BJ (cell line): ENCODE results near the gene ARSJ. TPM values are rescaled to one million over a fixed set of nuclear protein-coding genes. Genes with fewer than 3 reads are reported as not detected.

Experiments
- CTCF ChIA-PET: fragments of 350-600 bp; formaldehyde crosslinking; extraction: SDS; loops from one replicate; lab custom pipeline; 2021; ENCODE audit warnings: antibody characterized with exemption, inconsistent platforms; lab: Yijun Ruan, JAX
- POLR2A ChIA-PET: fragments of 300-600 bp; sonication (Branson Sonifier 250); formaldehyde crosslinking; extraction: SDS; loops from one replicate; lab custom pipeline; 2021; ENCODE audit warnings: antibody characterized with exemption; lab: Charles Lee
- DNase-seq: peaks from one replicate; pipeline ENCODE4 v3.0.0-alpha.2; 2011; ENCODE audit warnings: low read depth
- H3K27me3 ChIP-seq: 2 replicates; pipeline ENCODE4 v1.6.0; 2011; ENCODE audit warnings: low read length; ENCODE audit not compliant: control insufficient read depth, insufficient read depth
- H3K36me3 ChIP-seq: 2 replicates; pipeline ENCODE4 v1.5.1; 2011; ENCODE audit warnings: low read length; ENCODE audit not compliant: control insufficient read depth, insufficient read depth
- H3K4me3 ChIP-seq: 2 replicates; pipeline ENCODE4 v1.5.1; 2011; ENCODE audit warnings: low read depth, mild to moderate bottlenecking, control low read depth, low read length
- CTCF ChIP-seq: IDR thresholded peaks from 2 replicates; pipeline ENCODE4 v1.5.1; 2011; ENCODE audit warnings: low read depth, mild to moderate bottlenecking, control low read depth, inconsistent platforms, low read length, moderate library complexity; ENCODE audit not compliant: insufficient read depth
- polyA plus RNA-seq: library from polyadenylated mRNA; depleted of rRNA; stranded (reverse); fragments of >200 nt; gene quantifications from 2 replicates; pipeline ENCODE4 v1.2.3, GENCODE V29; 2011

The ARSJ gene
- polyA plus RNA-seq, 1 experiment = 18.4 TPM

GRCh38 chr4:113977526-113977855, 2.0 kb downstream of the ARSJ start:
- Histone ChIP-seq H3K4me3 (peak overlapping the region; percentile 77), H3K36me3 (no peaks in the 10 kb centered on the region), H3K27me3 (no peaks in the 10 kb centered on the region)
- no peak for TF ChIP-seq CTCF
- CTCF ChIA-PET = interaction anchor here (1.1 kb wide), 1 partner anchor 17 kb away, joined by 3 read pairs; no protein-coding TSS in a partner anchor
- POLR2A ChIA-PET = no interaction called here
- no peak for DNase-seq

- ChIA-PET POLR2A (no interaction called here), CTCF (no interaction called here)
- Histone ChIP-seq H3K36me3 (no peaks in the 10 kb centered on the region), H3K27me3 (no peaks in the 10 kb centered on the region), H3K4me3 (peak overlapping the region; percentile 77)
- no peak for TF ChIP-seq CTCF
- DNase-seq = no peak
These were observed 2.5 kb downstream of the ARSJ start for GRCh38 chr4:113976741-113977525.

GRCh38 chr4:113975578-113975977, 3.9 kb downstream of the ARSJ start:
- Histone ChIP-seq H3K36me3 (peaks cover under 1% of the 10 kb centered on the region; the same call in 1 of the 2 replicates), H3K4me3 (peak overlapping the region; percentile 77), H3K27me3 (no peaks in the 10 kb centered on the region)
- ChIA-PET POLR2A (no interaction called here), CTCF (no interaction called here)
- no peak for TF ChIP-seq CTCF
- no peak for DNase-seq

GRCh38 chr4:113974467-113974866, 5.0 kb downstream of the ARSJ start:
- Histone ChIP-seq H3K4me3 (no peak overlapping the region), H3K27me3 (no peaks in the 10 kb centered on the region), H3K36me3 (peaks cover 3% of the 10 kb centered on the region; the same call in 1 of the 2 replicates)
- no peak for DNase-seq
- POLR2A ChIA-PET = no interaction called here
- TF ChIP-seq CTCF = no peak
- CTCF ChIA-PET = no interaction called here

- no peak for TF ChIP-seq CTCF
- Histone ChIP-seq H3K4me3 (no peak overlapping the region), H3K36me3 (peaks cover 3% of the 10 kb centered on the region; the same call in 1 of the 2 replicates), H3K27me3 (no peaks in the 10 kb centered on the region)
- no peak for DNase-seq
- ChIA-PET CTCF (no interaction called here), POLR2A (no interaction called here)
These were observed 6.1 kb downstream of the ARSJ start for GRCh38 chr4:113973345-113973744.
